OCI-M2 (cell line): ENCODE results near the gene BCR.
"Not testable (repeated sequence)": the region's sequence is repeated elsewhere in the genome, so short reads cannot be mapped to it uniquely, and the experiment has no call there.

Experiments used
- DNase-seq: peaks from one replicate; lab custom pipeline; 2025; ENCODE audit not compliant: unreplicated experiment; lab: John Stamatoyannopoulos, UW

The BCR gene

GRCh38 chr22:23309261-23309660 lies 129.0 kb downstream of the BCR start:
- DNase-seq, result not testable (repeated sequence)

- DNase-seq, result not testable (repeated sequence)
These were observed 130.3 kb downstream of the BCR start for GRCh38 chr22:23310443-23311097.

- DNase-seq, result not testable (repeated sequence)
These were observed 131.5 kb downstream of the BCR start for GRCh38 chr22:23311635-23312420.

- DNase-seq, result no peak
These were observed 133.7 kb downstream of the BCR start for GRCh38 chr22:23313791-23314567.

GRCh38 chr22:23315341-23315917 lies 135.1 kb downstream of the BCR start:
- no peak for DNase-seq

GRCh38 chr22:23316596-23316995 lies 136.3 kb downstream of the BCR start:
- not testable (repeated sequence) for DNase-seq

- not testable (repeated sequence) for DNase-seq
These were observed 138.0 kb downstream of the BCR start for GRCh38 chr22:23318316-23318715.

GRCh38 chr22:23322497-23323080 lies 142.3 kb downstream of the BCR start:
- not testable (repeated sequence) for DNase-seq

- not testable (repeated sequence) for DNase-seq
These were observed 143.8 kb downstream of the BCR start for GRCh38 chr22:23323960-23324688.

GRCh38 chr22:23325183-23325582 lies 144.9 kb downstream of the BCR start:
- DNase-seq, result no peak

- not testable (repeated sequence) for DNase-seq
These were observed 153.5 kb downstream of the BCR start for GRCh38 chr22:23333822-23334221.

- DNase-seq, result not testable (repeated sequence)
These were observed 157.4 kb downstream of the BCR start for GRCh38 chr22:23337672-23338071.

GRCh38 chr22:23341942-23342695 lies 161.8 kb downstream of the BCR start:
- DNase-seq, result not testable (repeated sequence)

- no peak for DNase-seq
These were observed 171.0 kb downstream of the BCR start for GRCh38 chr22:23351321-23351720.

- DNase-seq, result no peak
These were observed 172.7 kb downstream of the BCR start for GRCh38 chr22:23353004-23353403.

GRCh38 chr22:23353696-23354095 lies 173.4 kb downstream of the BCR start:
- no peak for DNase-seq

GRCh38 chr22:23356094-23356493 lies 175.8 kb downstream of the BCR start:
- DNase-seq, result no peak

- DNase-seq, result no peak
These were observed 176.7 kb downstream of the BCR start for GRCh38 chr22:23357053-23357452.

- no peak for DNase-seq
These were observed 179.3 kb downstream of the BCR start for GRCh38 chr22:23359583-23360123.
